ENCODE measurements around the gene CARD9. TPM values are rescaled to one million over a fixed set of nuclear protein-coding genes. Genes with fewer than 3 reads are reported as not detected.
A peak's percentile ranks its signal among the peaks of the same experiment; 100 is the strongest.

Gene CARD9
- total RNA-seq, 2 experiments from 2014 or later: 0.55 to 1.3 TPM

DNA sequence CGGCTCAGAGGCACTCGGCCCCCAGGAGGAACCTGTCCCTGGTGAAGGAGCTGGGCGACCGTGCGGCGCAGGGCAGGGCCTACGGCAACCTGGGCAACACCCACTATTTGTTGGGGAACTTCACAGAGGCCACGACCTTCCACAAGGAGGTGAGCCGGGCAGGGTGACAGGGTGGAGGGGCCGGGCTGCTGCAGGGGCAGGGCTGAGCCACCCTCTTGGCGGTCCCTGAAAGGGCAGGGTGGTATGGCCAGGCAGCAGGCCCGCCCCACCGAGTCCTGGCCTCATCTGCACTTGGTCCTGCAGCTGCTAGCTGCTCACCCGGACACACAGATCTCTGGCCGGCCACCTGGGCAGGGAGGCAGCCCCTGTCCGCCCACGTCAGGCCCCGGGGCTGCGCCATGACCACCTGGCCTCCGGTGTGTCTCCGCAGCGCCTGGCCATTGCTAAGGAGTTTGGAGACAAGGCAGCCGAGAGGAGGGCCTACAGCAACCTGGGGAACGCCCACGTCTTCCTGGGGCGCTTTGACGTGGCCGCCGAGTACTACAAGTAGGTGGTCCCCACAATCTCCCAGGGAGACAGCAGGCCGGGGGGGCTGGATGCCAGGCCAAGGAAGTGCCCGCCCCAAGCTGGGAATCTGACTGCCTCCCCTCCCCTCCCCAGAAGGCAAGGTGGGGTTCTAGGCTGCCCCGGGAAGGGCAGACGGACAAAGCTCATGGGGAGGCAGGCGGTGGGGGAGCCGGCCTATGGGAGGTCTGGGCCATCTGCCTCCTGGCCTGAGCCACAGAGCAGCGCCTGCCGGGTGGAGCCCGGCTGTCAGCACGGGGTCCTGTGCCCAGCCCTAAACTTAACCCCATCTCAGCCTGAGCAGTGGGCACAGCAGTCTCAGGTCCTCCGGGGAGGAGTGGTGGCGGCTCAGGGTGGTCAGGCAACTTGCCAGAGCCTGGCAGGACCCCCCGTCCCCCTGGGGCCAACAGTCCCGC is 35.8 kb downstream of the CARD9 start:
- Mint-ChIP-seq H3K27ac (no peak overlapping the region), H3K9me3 (no peaks in the 10 kb centered on the region), H3K36me3 (ENCODE audit: low read depth) (no peaks in the 10 kb centered on the region), H3K4me1 (no peaks in the 10 kb centered on the region), H3K4me3 (no peak overlapping the region), H3K27me3 (no peaks in the 10 kb centered on the region)
- no peak for DNase-seq
- ChIA-PET CTCF (no interaction called here), POLR2A (no interaction called here)

DNA sequence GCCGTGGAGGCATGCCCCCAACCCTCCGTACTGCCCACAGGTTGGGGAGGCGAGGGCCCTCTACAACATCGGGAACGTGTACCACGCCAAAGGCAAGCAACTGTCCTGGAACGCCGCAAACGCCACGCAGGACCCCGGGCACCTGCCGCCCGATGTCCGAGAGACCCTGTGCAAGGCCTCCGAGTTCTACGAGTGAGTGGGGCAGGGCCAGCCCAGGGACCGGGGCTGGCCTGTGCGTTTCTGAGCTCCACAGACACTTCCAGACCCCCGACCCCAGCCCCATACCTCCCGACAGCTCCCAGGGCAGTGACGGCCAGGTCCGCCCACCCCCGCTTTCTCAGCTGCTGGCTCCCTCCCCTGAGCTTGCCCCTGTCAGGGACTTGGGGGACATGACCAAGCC is 36.6 kb downstream of the CARD9 start:
- Mint-ChIP-seq H3K4me1 (peaks cover 2% of the 10 kb centered on the region), H3K27me3 (no peaks in the 10 kb centered on the region), H3K4me3 (no peak overlapping the region), H3K36me3 (ENCODE audit: low read depth) (no peaks in the 10 kb centered on the region), H3K27ac (no peak overlapping the region), H3K9me3 (no peaks in the 10 kb centered on the region)
- CTCF ChIA-PET: no interaction called here
- DNase-seq: no peak
- POLR2A ChIA-PET: no interaction called here

DNA sequence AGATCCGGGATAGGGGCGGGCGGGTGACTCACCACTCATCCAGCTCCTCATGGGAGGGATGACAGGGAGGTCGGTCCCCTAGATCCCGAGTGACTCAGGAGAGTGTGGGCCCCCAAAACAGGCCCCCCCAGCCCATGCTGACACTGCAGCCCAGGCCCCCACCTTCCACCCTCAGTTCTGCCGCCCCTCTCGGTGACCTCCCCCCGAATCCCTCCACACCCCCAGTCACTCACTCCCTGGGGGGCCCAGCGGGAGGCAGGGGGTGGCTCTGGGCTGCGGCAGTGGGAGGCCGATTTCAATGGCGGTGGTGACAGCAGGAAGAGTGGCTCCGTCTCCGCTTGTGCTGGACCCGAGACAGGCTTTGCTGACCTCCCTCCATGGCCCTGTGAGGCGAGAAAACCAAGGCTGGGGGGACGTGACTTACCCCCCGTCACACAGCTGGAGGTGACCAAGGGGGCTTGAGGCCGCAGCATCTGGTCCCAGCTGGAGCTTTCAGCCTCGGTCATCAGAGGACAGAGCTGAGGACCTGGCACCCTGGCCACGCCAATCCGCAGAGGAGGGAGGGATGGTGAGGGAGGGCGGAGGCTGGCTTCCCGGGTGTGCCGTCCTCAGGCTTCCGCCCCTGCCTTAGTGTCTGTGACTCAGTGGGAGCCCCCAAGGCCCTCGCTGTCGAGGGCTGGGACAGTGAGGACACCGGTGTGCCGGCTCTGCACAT is 37.2 kb downstream of the CARD9 start:
- no peak overlapping the region for H3K27ac Mint-ChIP-seq
- H3K4me1 Mint-ChIP-seq: peaks cover 2% of the 10 kb centered on the region
- POLR2A ChIA-PET: no interaction called here
- CTCF ChIA-PET: no interaction called here
- H3K9me3 Mint-ChIP-seq: no peaks in the 10 kb centered on the region
- H3K36me3 Mint-ChIP-seq (ENCODE audit: low read depth): no peaks in the 10 kb centered on the region
- H3K27me3 Mint-ChIP-seq: no peaks in the 10 kb centered on the region
- no peak overlapping the region for H3K4me3 Mint-ChIP-seq
- DNase-seq: no peak

DNA sequence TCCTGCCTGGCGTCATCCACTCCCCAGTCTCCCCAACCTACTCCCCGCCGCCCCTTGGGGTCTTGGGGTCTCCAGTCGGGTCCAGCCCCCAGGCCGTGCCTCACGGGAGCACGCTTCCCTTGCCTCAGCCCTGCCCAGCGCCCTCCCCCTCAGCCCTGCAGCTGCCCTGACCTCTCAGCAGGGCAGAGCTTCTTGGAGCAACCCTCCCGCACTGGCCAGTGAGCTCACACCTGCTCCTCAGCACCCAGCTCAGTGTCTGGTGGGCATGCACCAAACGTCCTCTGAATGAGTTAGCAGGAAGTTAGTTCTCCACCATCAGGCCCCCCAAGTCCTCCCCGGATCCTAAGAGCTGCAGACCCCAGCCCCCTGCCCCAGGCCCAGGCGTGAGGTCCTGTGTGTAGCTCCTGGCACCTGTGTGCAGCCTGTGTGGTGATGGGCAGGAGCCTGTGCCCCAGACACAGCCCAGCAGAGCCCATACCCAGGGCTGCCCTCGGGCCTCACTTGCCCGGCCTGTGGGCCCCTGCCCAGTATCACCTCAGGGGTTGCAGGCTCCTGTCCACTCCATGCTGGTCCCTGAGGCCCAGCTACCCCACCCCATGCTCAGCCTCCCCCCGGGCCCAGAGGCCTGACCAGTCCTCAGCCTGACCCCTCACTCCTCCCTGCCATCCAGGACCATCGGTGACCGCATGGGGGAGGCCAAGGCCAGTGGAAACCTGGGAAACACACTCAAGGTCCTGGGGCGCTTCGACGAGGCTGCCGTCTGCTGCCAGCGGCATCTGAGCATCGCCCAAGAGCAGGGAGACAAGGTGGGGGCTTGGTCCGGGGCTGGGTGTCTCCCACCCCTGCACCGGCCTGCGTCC is 37.9 kb downstream of the CARD9 start:
- CTCF ChIA-PET: no interaction called here
- Mint-ChIP-seq H3K27ac (no peak overlapping the region), H3K27me3 (no peaks in the 10 kb centered on the region), H3K4me1 (peaks cover 2% of the 10 kb centered on the region), H3K36me3 (ENCODE audit: low read depth) (no peaks in the 10 kb centered on the region), H3K4me3 (no peak overlapping the region), H3K9me3 (no peaks in the 10 kb centered on the region)
- no peak for DNase-seq
- POLR2A ChIA-PET: no interaction called here

DNA sequence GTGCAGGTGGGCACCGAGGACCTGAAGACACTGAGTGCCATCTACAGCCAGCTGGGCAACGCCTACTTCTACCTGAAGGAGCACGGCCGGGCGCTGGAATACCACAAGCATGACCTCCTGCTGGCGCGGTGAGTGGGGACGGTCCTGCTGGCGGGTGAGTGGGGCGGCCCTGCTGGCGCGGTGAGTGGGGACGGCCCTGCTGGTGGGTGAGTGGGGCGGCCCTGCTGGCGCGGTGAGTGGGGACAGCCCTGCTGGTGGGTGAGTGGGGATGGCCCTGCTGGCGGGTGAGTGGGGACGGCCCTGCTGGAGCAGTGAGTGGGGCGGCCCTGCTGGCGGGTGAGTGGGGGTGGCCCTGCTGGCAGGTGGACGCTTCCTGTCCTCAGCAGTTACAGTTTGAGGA is 38.9 kb downstream of the CARD9 start:
- ChIA-PET POLR2A (no interaction called here), CTCF (no interaction called here)
- H3K4me3 Mint-ChIP-seq: no peak overlapping the region
- no peak overlapping the region for H3K27ac Mint-ChIP-seq
- H3K36me3 Mint-ChIP-seq (ENCODE audit: low read depth): no peaks in the 10 kb centered on the region
- no peaks in the 10 kb centered on the region for H3K27me3 Mint-ChIP-seq
- no peaks in the 10 kb centered on the region for H3K9me3 Mint-ChIP-seq
- no peak for DNase-seq
- peaks cover 2% of the 10 kb centered on the region for H3K4me1 Mint-ChIP-seq

DNA sequence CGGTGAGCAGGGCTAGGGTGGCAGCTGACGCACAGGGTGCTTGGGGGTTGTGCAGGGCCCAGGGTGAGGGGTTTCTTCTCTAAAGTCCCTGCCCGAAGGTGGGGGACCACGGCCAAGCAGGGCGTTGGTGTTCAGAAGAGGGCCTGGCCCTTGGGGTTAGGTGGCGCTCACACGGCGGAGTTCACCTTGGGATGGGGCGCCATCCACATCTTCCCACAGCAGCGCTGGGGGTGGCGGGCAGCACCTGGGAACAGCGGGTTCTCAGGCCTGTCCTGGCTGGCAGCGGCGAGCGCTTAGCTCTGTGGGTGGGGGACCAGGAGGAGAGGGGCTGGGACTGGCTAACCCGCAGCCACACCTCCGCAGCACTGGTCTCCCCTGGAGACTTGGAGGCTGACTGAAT is 40.0 kb downstream of the CARD9 start:
- Mint-ChIP-seq H3K4me3 (no peak overlapping the region), H3K4me1 (peaks cover 5% of the 10 kb centered on the region), H3K27ac (no peak overlapping the region), H3K9me3 (no peaks in the 10 kb centered on the region), H3K36me3 (ENCODE audit: low read depth) (no peaks in the 10 kb centered on the region), H3K27me3 (no peaks in the 10 kb centered on the region)
- DNase-seq: no peak
- ChIA-PET CTCF (no interaction called here), POLR2A (no interaction called here)

DNA sequence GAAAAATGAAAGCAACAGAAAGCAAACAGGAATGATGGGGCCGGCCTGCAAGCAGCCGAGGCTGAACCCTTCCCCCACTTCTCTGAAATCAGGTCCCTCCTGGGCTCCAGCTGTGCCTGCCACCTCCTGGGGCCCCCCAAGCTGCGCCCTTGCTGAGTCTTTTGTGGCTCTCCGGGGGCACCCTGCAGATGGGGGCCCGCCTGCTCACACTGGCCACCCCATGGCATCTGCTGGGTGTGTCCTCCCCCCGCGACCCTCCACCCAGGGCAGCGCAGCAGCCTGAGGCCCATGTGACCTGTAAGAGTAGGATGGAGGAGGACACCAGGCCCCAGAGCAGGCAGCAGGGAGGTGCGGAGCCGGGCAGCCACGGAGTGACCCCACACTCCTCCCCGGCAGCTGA is 40.4 kb downstream of the CARD9 start:
- DNase-seq: no peak
- no peaks in the 10 kb centered on the region for H3K9me3 Mint-ChIP-seq
- H3K4me3 Mint-ChIP-seq: no peak overlapping the region
- H3K36me3 Mint-ChIP-seq (ENCODE audit: low read depth): no peaks in the 10 kb centered on the region
- no peak overlapping the region for H3K27ac Mint-ChIP-seq
- POLR2A ChIA-PET: no interaction called here
- H3K4me1 Mint-ChIP-seq: peaks cover 5% of the 10 kb centered on the region
- CTCF ChIA-PET: no interaction called here
- no peaks in the 10 kb centered on the region for H3K27me3 Mint-ChIP-seq

DNA sequence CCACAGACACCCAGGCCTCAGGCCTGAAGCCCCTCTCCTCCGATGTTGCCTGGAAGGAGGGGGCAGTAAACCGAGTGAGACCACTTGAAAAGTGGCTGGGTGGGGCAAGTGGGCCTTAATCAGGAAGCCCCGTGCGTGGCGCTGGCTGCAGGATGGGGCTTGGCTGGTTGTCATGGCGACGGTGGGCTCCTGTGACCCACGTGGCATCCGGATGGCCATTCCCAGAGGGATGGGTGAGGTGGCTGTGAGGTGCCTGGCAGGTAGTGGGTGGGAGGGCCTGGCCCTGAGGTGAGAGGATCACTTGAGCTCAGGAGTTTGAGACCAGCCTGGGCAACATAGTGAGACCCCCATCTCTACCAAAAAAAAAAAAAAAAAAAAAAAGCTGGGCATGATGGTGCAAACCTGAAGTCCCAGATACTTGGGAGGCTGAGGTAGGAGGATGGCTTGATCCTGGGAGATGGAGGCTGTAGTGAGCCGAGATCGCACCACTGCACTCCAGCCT is 40.9 kb downstream of the CARD9 start:
- POLR2A ChIA-PET: no interaction called here
- CTCF ChIA-PET: no interaction called here
- Mint-ChIP-seq H3K4me3 (no peak overlapping the region), H3K27me3 (no peaks in the 10 kb centered on the region), H3K9me3 (no peaks in the 10 kb centered on the region), H3K36me3 (ENCODE audit: low read depth) (no peaks in the 10 kb centered on the region), H3K27ac (no peak overlapping the region), H3K4me1 (peaks cover 5% of the 10 kb centered on the region)
- no peak for DNase-seq

DNA sequence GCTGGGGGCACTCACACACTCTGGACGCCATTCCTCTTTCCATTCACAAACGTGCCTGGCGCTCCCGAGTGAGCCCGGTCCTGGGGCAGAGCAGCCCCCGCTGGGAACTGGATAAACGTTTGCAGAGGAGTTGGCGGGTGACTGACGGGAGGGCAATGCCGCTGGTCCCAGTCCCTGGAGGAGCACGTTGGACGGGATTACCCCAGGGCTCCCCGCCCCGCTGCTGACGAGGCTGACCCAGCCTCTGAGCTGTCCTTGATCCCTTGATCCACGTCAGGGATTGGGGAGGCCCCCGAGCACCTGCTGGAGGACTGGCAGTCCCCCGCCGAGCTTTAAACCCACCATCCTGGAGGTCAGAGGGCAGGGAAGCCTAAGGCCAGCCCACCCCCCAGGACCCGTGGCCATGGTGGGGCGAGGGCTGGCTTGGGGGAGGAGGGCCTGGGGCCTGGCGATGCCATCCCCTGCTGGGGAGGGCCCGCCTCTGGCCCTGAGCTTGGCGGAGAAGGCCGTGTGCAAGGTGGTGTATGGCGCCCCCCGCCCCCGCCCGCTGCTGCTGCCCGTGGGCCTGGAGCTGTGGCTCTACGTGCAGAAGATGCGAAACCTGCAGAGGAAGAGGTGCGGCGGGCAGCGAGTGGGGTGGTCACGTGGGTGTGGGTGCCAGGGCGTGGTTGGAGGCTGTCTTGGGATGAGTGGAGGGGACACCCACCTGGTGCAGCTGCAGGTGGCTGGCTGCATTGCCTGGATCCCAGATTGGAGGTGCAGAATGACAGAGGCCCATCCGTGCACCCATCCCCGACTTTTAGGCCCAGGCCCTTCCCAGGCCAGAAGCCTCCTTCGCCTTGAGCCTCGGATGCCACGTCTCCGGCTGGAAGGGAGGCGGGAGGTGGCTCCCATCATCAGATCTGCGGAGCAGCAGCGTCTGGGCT is 41.6 kb downstream of the CARD9 start:
- Mint-ChIP-seq H3K27ac (no peak overlapping the region), H3K4me1 (peaks cover 5% of the 10 kb centered on the region), H3K4me3 (no peak overlapping the region), H3K36me3 (ENCODE audit: low read depth) (no peaks in the 10 kb centered on the region), H3K9me3 (no peaks in the 10 kb centered on the region), H3K27me3 (no peaks in the 10 kb centered on the region)
- CTCF ChIA-PET: no interaction called here
- POLR2A ChIA-PET: no interaction called here
- DNase-seq: peak; percentile 26

DNA sequence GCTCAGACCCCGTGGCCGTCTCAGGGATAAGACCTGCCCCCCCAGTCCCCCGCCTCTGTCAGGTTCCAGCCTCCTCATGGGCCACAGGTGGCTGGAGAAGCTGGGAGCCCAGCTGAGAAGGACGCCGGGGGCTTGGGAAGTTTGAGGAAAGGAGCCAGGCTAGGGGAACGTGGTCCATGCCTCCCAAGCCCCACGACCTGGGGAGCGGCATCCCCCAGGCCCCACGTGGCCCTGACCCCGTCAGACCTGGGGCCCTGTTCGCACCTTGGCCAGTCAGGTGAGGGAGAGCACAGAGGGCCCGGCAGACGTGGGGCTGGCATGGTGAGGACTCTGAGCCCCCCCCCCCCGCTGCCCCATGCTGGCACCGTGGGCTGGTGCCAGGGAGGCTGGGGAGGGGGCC is 42.4 kb downstream of the CARD9 start:
- ChIA-PET CTCF (no interaction called here), POLR2A (no interaction called here)
- Mint-ChIP-seq H3K27ac (no peak overlapping the region), H3K36me3 (ENCODE audit: low read depth) (no peaks in the 10 kb centered on the region), H3K4me3 (no peak overlapping the region), H3K9me3 (no peaks in the 10 kb centered on the region), H3K27me3 (no peaks in the 10 kb centered on the region), H3K4me1 (peaks cover 5% of the 10 kb centered on the region)
- no peak for DNase-seq

DNA sequence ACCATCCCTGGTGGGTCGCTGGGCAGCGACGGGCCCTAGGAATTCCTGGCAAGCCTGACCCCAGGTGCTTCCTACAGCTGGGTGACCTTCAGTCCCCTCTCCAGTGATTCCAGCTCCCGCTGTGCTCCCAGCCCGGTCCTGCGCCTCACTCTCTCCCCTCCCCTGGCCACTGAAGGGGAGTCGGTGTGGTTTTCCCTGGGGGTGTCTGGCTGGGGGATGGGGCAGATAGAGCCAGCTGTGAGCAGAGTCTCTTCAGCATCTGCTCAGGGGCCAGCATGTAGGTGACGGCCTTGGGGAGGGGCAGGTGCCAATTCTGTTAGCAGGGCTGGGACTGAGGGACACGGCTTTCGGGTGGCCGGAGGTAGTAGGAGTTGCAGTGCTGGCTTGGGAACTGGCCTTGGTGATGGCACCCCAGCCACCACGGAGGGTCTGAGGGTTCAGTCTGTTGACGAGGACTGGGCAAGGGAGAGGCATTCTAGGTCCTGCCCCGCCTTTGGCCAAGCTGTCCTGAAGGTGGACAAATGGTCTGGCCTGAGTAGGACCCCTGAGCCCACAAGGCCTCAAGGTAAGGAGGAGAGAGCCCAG is 43.0 kb downstream of the CARD9 start:
- Mint-ChIP-seq H3K36me3 (ENCODE audit: low read depth) (no peaks in the 10 kb centered on the region), H3K9me3 (no peaks in the 10 kb centered on the region), H3K4me3 (no peak overlapping the region), H3K27ac (no peak overlapping the region), H3K27me3 (no peaks in the 10 kb centered on the region), H3K4me1 (peaks cover 5% of the 10 kb centered on the region)
- POLR2A ChIA-PET: interaction anchor here (1.5 kb wide), 1 partner anchor 33 kb away, joined by 4 read pairs; the partner anchor contains the start of gene DNLZ
- CTCF ChIA-PET: no interaction called here
- no peak for DNase-seq
